Measurements from ENCODE around the gene CNTFR. TPM values are rescaled to one million over a fixed set of nuclear protein-coding genes. Genes with fewer than 3 reads are reported as not detected.

CNTFR gene, protein sequence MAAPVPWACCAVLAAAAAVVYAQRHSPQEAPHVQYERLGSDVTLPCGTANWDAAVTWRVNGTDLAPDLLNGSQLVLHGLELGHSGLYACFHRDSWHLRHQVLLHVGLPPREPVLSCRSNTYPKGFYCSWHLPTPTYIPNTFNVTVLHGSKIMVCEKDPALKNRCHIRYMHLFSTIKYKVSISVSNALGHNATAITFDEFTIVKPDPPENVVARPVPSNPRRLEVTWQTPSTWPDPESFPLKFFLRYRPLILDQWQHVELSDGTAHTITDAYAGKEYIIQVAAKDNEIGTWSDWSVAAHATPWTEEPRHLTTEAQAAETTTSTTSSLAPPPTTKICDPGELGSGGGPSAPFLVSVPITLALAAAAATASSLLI
- total RNA-seq = not detected

DNA sequence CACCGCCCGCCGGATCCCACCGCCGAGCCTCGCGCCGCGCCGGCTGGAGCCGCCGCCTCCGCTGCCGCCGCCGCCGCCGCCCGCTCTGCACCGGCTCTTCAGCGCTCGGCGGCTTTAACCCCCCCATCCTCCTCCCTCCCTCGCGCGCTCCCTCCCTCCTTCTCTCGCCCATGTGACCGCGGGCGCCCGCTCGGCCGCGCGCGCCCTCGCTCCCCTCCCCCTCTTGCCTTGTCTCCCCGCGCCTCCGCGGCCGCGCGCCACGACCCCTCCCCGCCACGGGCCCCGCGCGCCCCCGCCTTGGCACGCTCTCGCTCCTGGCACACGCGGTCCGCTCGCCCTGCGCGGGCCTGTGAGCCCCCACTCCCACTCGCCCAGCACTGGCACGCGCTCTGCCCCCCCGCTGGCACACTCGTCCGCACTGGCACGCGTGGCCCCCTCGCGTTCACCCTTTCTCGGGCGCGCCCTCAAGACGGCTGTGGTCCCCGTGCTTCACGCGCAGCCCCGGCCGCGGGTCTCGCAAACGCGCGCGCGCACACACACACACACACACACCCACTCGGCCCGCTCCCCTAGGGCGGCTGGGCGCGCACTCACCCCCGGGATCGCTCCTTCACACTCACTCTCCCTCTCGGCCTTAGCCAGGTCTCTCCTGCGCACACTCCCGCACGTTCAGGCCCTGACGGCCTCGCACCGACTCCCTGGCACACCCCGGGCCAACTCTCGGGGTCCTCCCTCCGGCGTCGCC, at the start of gene CNTFR:
TSS of gene CNTFR (minus strand) at position 89 of the 745 bp plus-strand sequence. CDS start 20,743 bp downstream, outside the sequence.
- CTCF ChIA-PET = no interaction called here

DNA sequence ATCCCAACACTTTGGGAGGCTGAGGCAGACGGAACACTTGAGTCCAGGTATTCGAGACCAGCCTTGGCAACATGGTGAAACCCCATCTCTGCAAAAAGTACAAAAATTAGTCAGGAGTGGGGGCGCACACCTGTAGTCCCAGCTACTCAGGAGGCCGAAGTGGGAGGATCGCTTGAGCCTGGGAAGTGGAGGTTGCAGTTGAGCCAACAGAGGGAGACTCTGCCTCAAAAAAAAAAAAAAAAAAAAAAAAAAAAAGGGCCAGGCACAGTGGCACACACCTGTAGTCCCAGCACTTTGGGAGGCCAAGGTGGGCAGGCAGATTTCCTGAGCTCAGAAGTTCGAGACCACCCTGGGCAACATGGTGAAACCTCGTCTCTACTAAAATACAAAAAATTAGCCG, 49.8 kb upstream of the CNTFR start:
- ChIA-PET CTCF (interaction anchor here (1.1 to 6.0 kb wide), 5 partner anchors 7 to 63 kb away, joined by 3 to 46 read pairs (median 3); partner anchors contain the start of genes GALT and IL11RA), POLR2A (interaction anchor here (0.7 kb wide), 1 partner anchor 8 kb away, joined by 14 read pairs; no protein-coding TSS in a partner anchor)

More for the DNA sequence above, at the start of gene CNTFR:
- POLR2A ChIA-PET = no interaction called here

- POLR2A ChIA-PET = interaction anchor here (1.2 to 3.1 kb wide), 4 partner anchors 9 to 27 kb away, joined by 3 to 41 read pairs (median 7); partner anchors contain the start of genes DCTN3 and GALT
Observed at GRCh38 chr9:34638138-34638445, 48.6 kb upstream of the CNTFR start.

DNA sequence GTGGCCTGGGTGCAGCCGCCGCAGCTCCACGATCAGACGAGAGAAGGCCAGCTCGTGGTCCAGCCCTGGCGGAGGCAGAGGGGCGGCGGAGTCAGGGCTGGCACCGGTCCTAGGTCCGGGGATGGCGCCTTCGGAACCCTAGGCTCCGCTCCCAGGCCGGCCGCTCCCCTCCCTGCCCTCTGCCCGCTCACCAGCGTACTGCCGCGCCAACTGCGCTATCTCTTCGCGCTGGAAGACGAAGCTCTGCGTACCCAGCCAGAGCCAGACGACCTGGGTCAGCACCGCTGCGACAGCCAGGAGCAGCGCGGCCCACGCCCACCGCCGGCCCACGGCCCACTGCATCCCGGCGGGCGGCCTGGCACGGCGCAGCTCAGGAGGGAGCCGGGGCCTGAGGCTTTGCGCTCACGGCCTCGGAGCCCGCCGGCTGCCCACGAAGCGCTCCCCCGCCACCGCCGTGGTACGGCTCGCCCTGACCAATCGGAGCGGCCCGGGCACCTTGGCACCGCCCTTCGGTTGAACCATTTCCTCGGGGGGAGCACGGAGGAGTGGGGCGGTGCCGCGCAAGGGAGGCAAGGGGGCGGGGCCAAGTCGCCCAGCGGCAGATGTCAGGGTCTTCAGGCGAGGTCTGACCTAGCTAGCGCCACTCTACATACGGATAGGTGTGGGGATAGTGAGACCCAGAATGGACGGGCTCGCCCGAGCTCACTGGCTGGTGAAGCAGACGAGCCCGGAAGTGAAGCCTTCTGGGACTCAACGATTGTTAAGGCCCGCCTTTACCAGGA, 48.0 kb upstream of the CNTFR start, which contains the start of gene SIGMAR1:
TSS of gene SIGMAR1 (minus strand) at position 432 of the 782 bp plus-strand sequence. CDS start at position 342, 90 bp downstream.
- CTCF ChIA-PET = interaction anchor here (0.5 to 10.9 kb wide), 8 partner anchors 8 to 65 kb away, joined by 3 to 89 read pairs (median 6); partner anchors contain the start of genes ARID3C, GALT and RPP25L
- POLR2A ChIA-PET = interaction anchor here (0.6 to 3.1 kb wide), 9 partner anchors 10 to 435 kb away, joined by 3 to 41 read pairs (median 3); partner anchors contain the start of genes DCTN3, GALT and VCP

More at GRCh38 chr9:34638138-34638445, 48.6 kb upstream of the CNTFR start:
- CTCF ChIA-PET = interaction anchor here (1.1 to 10.9 kb wide), 9 partner anchors 8 to 64 kb away, joined by 3 to 89 read pairs (median 6); partner anchors contain the start of genes ARID3C, GALT, IL11RA and RPP25L

- POLR2A ChIA-PET = interaction anchor here (0.6 to 3.1 kb wide), 7 partner anchors 10 to 435 kb away, joined by 3 to 41 read pairs (median 3); partner anchors contain the start of genes DCTN3, GALT and VCP
- CTCF ChIA-PET = interaction anchor here (0.5 to 10.9 kb wide), 10 partner anchors 9 to 635 kb away, joined by 3 to 89 read pairs (median 8); partner anchors contain the start of genes DCTN3, GALT and RPP25L
Observed at GRCh38 chr9:34636791-34637355, 47.3 kb upstream of the CNTFR start.

DNA sequence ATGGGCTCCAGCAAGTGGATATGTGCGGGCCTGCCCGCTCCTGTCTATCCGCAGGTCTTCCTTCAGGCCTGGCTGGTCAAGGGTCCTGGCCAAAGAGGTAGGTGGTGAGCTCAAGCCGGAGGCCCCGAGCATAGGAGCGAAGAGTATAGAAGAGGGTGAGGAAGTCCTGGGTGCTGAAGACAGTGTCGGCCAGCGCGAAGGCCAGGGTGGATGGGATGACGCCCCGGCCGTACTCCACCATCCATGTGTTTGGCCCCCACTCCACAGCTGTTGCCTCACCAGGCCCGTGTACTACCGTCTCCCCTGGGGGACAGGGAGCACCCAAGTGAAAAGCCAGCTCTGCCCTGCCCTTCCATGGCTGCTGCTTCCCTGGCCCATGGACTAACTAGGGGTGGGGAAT, 46.0 kb upstream of the CNTFR start:
- CTCF ChIA-PET = interaction anchor here (0.7 to 10.9 kb wide), 9 partner anchors 10 to 44 kb away, joined by 3 to 89 read pairs (median 5); partner anchors contain the start of genes DCTN3, GALT and RPP25L
- POLR2A ChIA-PET = interaction anchor here (1.3 kb wide), 1 partner anchor 15 kb away, joined by 3 read pairs; the partner anchor contains the start of gene DCTN3

DNA sequence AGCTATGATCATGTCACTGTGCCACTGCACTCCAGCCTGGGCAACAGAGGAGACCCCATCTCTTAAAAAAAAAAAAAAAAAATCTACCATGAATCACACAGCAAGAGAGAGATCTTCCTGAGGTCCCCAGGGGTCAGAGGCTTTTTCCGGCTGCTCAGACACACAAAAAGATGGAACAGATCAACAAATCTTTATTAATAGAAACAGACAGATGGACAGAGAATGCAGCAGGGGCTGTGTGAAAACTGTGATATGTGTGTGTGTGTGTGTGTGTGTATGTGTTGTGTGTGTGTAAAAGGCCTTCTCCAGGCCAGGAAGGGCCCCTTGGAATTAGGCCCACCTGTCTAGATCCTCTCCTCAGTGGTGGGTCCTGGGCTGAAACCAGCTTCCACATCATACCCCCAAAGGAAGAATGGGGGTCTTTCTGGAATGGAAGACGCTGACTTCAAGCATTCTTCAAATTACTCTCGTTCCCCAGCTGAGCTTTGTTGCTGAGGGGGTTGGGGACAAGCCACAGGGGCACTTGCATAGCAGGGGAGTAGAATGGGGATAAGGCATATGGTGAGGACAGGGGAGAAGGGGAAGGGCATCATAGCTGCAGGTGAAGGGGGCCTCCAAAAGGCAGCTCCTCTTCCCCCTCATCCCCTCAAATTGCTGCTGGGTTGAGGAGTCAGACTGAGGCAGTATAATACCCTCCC, 45.2 kb upstream of the CNTFR start:
- CTCF ChIA-PET = interaction anchor here (0.9 to 10.9 kb wide), 19 partner anchors 8 to 87 kb away, joined by 3 to 89 read pairs (median 6); partner anchors contain the start of genes DCTN3, GALT and RPP25L
- POLR2A ChIA-PET = interaction anchor here (1.3 to 1.5 kb wide), 2 partner anchors 14 to 23 kb away, joined by 3 to 4 read pairs; partner anchors contain the start of genes DCTN3 and RPP25L

- CTCF ChIA-PET = interaction anchor here (0.9 to 10.9 kb wide), 18 partner anchors 9 to 86 kb away, joined by 3 to 89 read pairs (median 6); partner anchors contain the start of genes DCTN3, GALT and RPP25L
- POLR2A ChIA-PET = interaction anchor here (0.6 to 1.5 kb wide), 2 partner anchors 22 to 43 kb away, joined by 4 to 14 read pairs; partner anchors contain the start of gene RPP25L
Observed at GRCh38 chr9:34633851-34634550, 44.5 kb upstream of the CNTFR start.

DNA sequence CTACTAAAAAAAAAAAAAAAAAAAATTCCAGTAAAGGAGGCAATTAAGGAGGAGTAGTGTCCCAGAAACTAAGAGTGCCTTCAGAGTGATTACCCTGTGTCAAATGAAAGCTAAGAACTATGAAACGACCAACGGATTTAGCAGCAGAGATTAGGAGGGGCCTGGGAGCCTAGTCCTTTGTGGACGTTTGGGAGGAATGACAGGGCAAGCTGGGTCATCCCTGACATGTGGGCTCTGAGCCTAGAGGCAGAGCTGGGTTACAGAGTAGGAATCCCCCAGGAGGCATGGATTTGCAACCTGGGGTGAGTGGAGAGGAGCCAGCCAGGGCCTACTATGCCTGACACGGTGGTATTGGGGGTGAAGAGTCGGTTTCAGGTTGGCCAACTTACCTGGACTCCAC, 43.6 kb upstream of the CNTFR start:
- CTCF ChIA-PET = interaction anchor here (1.1 to 10.9 kb wide), 14 partner anchors 8 to 85 kb away, joined by 3 to 89 read pairs (median 6); partner anchors contain the start of genes DCTN3, GALT and RPP25L
- POLR2A ChIA-PET = interaction anchor here (1.5 kb wide), 1 partner anchor 21 kb away, joined by 4 read pairs; the partner anchor contains the start of gene RPP25L

- ChIA-PET CTCF (interaction anchor here (1.2 to 10.9 kb wide), 3 partner anchors 16 to 17 kb away, joined by 3 to 89 read pairs (median 4); partner anchors contain the start of genes GALT and RPP25L), POLR2A (no interaction called here)
Observed at GRCh38 chr9:34630402-34631154, 41.1 kb upstream of the CNTFR start.

- POLR2A ChIA-PET = interaction anchor here (1.2 kb wide), 1 partner anchor 10 kb away, joined by 5 read pairs; the partner anchor contains the start of gene DCTN3
- CTCF ChIA-PET = interaction anchor here (0.9 to 10.9 kb wide), 5 partner anchors 9 to 18 kb away, joined by 3 to 89 read pairs (median 4); partner anchors contain the start of genes DCTN3, GALT and RPP25L
Observed at GRCh38 chr9:34629491-34629808, 39.9 kb upstream of the CNTFR start.

DNA sequence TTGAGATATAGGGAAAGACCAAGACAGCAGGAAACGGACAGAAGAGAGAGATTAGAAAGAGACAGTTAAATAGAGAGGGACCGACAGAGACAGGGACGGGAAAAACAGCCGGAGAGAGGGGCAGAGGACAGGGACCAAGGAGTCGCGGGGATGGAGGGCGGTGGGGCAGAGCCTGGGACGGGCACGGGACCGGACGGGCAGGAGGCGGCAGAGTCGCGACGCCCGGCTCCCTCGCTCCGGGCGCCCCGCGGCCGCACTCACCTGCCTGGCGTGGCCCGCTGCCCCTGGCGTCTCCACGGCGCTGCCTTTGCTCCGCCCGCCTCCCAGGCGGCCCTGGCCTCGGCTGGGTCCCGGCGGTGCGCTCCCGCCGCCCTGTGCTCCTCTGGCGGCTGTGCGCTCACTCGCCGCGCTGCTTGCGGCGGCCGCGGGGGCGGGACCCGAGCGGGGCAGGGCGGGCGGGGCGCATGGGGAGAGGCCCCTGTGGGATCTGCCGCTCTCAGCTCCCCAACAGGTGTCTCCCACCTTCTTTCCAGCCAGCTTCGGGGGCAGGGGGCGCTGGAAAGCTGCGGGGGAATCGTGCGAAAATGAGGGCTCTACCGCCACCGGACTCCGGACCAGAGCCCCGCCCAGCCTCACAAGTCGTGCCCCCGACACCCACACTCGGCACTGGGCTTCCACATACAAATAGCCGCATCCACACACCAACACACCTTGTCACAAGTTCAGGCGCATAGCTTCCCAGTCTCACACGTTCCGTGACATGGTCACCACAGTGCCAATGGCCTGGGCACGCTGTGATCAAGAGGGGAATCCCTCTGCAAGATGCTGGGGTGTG, 39.3 kb upstream of the CNTFR start, which contains the start of gene ARID3C:
TSS of gene ARID3C (minus strand) at position 411 of the 835 bp plus-strand sequence. CDS start 1,052 bp downstream, outside the sequence.
- ChIA-PET POLR2A (interaction anchor here (1.2 kb wide), 1 partner anchor 9 kb away, joined by 5 read pairs; the partner anchor contains the start of gene DCTN3), CTCF (interaction anchor here (0.9 to 10.9 kb wide), 5 partner anchors 9 to 19 kb away, joined by 3 to 89 read pairs (median 4); partner anchors contain the start of genes DCTN3, GALT and RPP25L)

- POLR2A ChIA-PET = interaction anchor here (1.2 kb wide), 1 partner anchor 8 kb away, joined by 5 read pairs; the partner anchor contains the start of gene DCTN3
- CTCF ChIA-PET = interaction anchor here (10.9 kb wide), 1 partner anchor 15 kb away, joined by 89 read pairs; the partner anchor contains the start of gene RPP25L
Observed at GRCh38 chr9:34627716-34628655, 38.5 kb upstream of the CNTFR start.

Data from activated CD8-positive, alpha-beta memory T cell treated with anti-CD3 and anti-CD28 coated beads for 36 hours (primary cell).